Trophoblast cell (in vitro differentiated cells and primary cell): ENCODE measurements around the gene BROX.
"Not testable (repeated sequence)": the region's sequence is repeated elsewhere in the genome, so short reads cannot be mapped to it uniquely, and the experiment has no call there.

ENCODE experiments used
- DNase-seq, 2 donors: peaks; one replicate each; pipeline ENCODE4 v3.0.0-alpha.2; 2016
- H2AFZ ChIP-seq: 2 replicates; pipeline ENCODE4 v1.6.1; 2013; ENCODE audit warnings: low read length, moderate library complexity, mild to moderate bottlenecking; ENCODE audit not compliant: insufficient read depth, poor library complexity
- H2AK5ac ChIP-seq: 2 replicates; pipeline ENCODE4 v1.6.1; 2013; ENCODE audit warnings: mild to moderate bottlenecking, low read length
- H2BK120ac ChIP-seq: 2 replicates; pipeline ENCODE4 v1.6.1; 2013; ENCODE audit warnings: low read length, mild to moderate bottlenecking, moderate library complexity; ENCODE audit not compliant: insufficient read depth, poor library complexity
- H2BK12ac ChIP-seq: 2 replicates; pipeline ENCODE4 v1.6.1; 2013; ENCODE audit warnings: mild to moderate bottlenecking, low read length, moderate library complexity
- H2BK5ac ChIP-seq: 2 replicates; pipeline ENCODE4 v1.6.1; 2013; ENCODE audit warnings: low read length, low read depth, moderate library complexity, mild to moderate bottlenecking; ENCODE audit not compliant: poor library complexity
- H3K14ac ChIP-seq: 2 replicates; pipeline ENCODE4 v1.6.1; 2013; ENCODE audit warnings: mild to moderate bottlenecking, low read length
- H3K18ac ChIP-seq: 2 replicates; pipeline ENCODE4 v1.6.1; 2013; ENCODE audit warnings: mild to moderate bottlenecking, low read length
- H3K23ac ChIP-seq: 2 replicates; pipeline ENCODE4 v1.6.1; 2013; ENCODE audit warnings: low read length
- H3K27ac ChIP-seq: 2 replicates; pipeline ENCODE4 v1.5.1; 2013; ENCODE audit warnings: low read depth, mild to moderate bottlenecking, inconsistent platforms, low read length, moderate library complexity
- H3K27me3 ChIP-seq: 2 replicates; pipeline ENCODE4 v1.6.1; 2013; ENCODE audit warnings: inconsistent platforms, mild to moderate bottlenecking, low read length, moderate library complexity; ENCODE audit not compliant: insufficient read depth
- H3K36me3 ChIP-seq, 2 experiments: 1 replicate in 1 of 2; 2 replicates in 1 of 2; pipeline ENCODE4 v1.6.1; 2013; ENCODE audit warnings: low read length in 2 of 2, mild to moderate bottlenecking in 2 of 2, moderate library complexity in 1 of 2; ENCODE audit not compliant: insufficient read depth in 2 of 2, control insufficient read depth in 1 of 2
- H3K4ac ChIP-seq: 2 replicates; pipeline ENCODE4 v1.6.1; 2013; ENCODE audit warnings: low read depth, mild to moderate bottlenecking, low read length, moderate library complexity
- H3K4me1 ChIP-seq, 2 experiments: 1 replicate in 1 of 2; 2 replicates in 1 of 2; pipeline ENCODE4 v1.6.1; 2013; ENCODE audit warnings: low read length in 2 of 2, mild to moderate bottlenecking in 2 of 2, moderate library complexity in 1 of 2; ENCODE audit not compliant: insufficient read depth in 2 of 2, control insufficient read depth in 1 of 2
- H3K4me2 ChIP-seq: 2 replicates; pipeline ENCODE4 v1.6.1; 2013; ENCODE audit warnings: inconsistent platforms, mild to moderate bottlenecking, low read length, moderate library complexity
- H3K4me3 ChIP-seq: 2 replicates; pipeline ENCODE4 v1.5.1; 2013; ENCODE audit warnings: mild to moderate bottlenecking, low read depth, low read length, inconsistent platforms
- H3K79me1 ChIP-seq: one replicate; pipeline ENCODE4 v1.6.1; 2013; ENCODE audit warnings: low read length
- H3K79me2 ChIP-seq: 2 replicates; pipeline ENCODE4 v1.6.1; 2013; ENCODE audit warnings: low read length, mild to moderate bottlenecking; ENCODE audit not compliant: control insufficient read depth, insufficient read depth, poor library complexity
- H3K9ac ChIP-seq: 2 replicates; pipeline ENCODE4 v1.6.1; 2013; ENCODE audit warnings: mild to moderate bottlenecking, low read length
- H3K9me3 ChIP-seq: 2 replicates; pipeline ENCODE4 v1.6.1; 2013; ENCODE audit warnings: low read depth, mild to moderate bottlenecking, control low read depth, inconsistent platforms, low read length; ENCODE audit not compliant: insufficient read depth
- H4K12ac ChIP-seq: 2 replicates; pipeline ENCODE4 v1.6.1; 2013; ENCODE audit warnings: low read depth, mild to moderate bottlenecking, low read length, moderate library complexity
- H4K8ac ChIP-seq: 2 replicates; pipeline ENCODE4 v1.6.1; 2013; ENCODE audit warnings: low read depth, mild to moderate bottlenecking, low read length, moderate library complexity
- H4K91ac ChIP-seq: one replicate; pipeline ENCODE4 v1.6.1; 2013; ENCODE audit warnings: low read depth, mild to moderate bottlenecking, low read length, moderate library complexity
- WGBS: extraction: QIAGEN DNeasy Blood & Tissue Kit; methylation state at CpG from one replicate; pipeline ENCODE4 v1.1.7; 2013; ENCODE audit warnings: missing lambda C conversion rate; ENCODE audit not compliant: insufficient read length, insufficient coverage; ENCODE audit errors: extremely low coverage; 5-methylcytosine and 5-hydroxymethylcytosine counted together

BROX gene

DNA sequence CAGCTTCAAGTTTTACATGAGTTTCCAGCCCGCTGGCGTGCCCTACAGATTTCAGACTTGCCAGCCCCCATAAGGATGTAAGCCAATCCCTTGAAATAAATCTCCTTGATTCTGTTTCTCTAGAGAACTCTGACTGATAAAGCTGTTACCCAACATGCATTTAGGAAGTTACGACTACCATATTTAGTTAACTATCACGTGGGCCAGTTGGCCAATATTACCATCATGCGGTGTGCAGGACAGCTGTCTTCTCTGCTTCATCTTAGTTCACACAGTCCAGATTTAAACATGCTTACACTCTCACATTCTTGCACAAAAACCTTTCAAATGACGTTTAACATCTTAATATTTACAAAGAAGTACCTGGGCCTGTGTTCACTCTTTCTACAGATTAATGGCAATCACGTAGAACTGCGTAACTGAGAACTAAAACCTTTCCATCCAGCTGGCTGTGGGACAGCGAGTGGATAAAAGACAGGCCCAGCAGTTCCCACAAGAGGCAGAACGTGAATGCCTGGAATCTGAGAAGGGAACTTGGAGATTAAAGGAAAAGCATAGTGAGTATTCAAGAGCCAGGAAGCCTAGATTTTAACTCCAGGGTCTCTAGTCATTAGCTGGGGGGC lies 45.4 kb downstream of the BROX start:
- no peak overlapping the region for H2BK5ac ChIP-seq

DNA sequence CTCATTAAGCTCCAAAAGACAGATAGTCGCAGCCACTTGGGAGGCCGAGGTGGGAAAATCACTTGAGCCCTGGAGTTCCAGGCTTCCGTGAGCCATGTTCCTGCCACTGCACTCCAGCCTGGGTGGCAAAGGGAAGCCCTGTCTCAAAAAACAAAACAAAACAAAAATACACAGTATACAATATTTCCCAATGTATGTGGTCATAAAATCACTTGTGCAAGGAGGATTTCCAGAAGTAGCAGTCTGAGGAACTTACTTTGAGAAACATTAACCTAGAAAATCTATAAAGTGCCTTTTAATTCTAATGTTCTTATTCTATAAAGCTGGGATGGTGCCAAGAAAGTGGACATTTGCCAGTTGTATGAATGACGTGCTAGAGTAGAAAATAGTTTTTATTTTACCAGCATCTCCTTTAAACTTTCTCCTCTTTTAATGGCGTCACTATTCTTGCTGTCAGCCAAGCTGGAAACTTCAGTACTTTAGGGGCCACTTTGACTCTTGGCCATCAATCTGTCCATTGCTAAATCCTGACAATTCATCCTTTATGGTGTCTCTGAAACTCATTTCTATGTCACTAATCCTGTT lies 47.2 kb downstream of the BROX start:
- no peaks in the 10 kb centered on the region for H3K79me2 ChIP-seq
- no peak overlapping the region for H3K4ac ChIP-seq
- no peak overlapping the region for H4K91ac ChIP-seq
- no peak overlapping the region for H3K9ac ChIP-seq
- no peak for DNase-seq
- H3K23ac ChIP-seq: no peak overlapping the region
- no peak overlapping the region for H2BK5ac ChIP-seq
- no peaks in the 10 kb centered on the region for H3K79me1 ChIP-seq
- no peak overlapping the region for H2AFZ ChIP-seq
- H3K14ac ChIP-seq: no peak overlapping the region
- no peak overlapping the region for H3K18ac ChIP-seq
- no peak overlapping the region for H3K4me2 ChIP-seq
- no peak overlapping the region for H2BK120ac ChIP-seq
- no peaks in the 10 kb centered on the region for H3K27me3 ChIP-seq
- H3K4me3 ChIP-seq: no peak overlapping the region
- no peak overlapping the region for H2BK12ac ChIP-seq
- no peak overlapping the region for H4K12ac ChIP-seq
- WGBS: no CpG with 5 or more reads among the region's 5 CpGs
- H3K9me3 ChIP-seq: no peaks in the 10 kb centered on the region
- H3K36me3 ChIP-seq: no peaks in the 10 kb centered on the region
- no peak overlapping the region for H2AK5ac ChIP-seq
- no peak overlapping the region for H3K27ac ChIP-seq
- H4K8ac ChIP-seq: no peak overlapping the region
- H3K4me1 ChIP-seq: no peaks in the 10 kb centered on the region

More for the DNA sequence above, 45.4 kb downstream of the BROX start:
- no peaks in the 10 kb centered on the region for H3K36me3 ChIP-seq
- no peak overlapping the region for H3K14ac ChIP-seq
- H4K91ac ChIP-seq: no peak overlapping the region
- no peak overlapping the region for H2AFZ ChIP-seq
- no peaks in the 10 kb centered on the region for H3K79me1 ChIP-seq
- H3K23ac ChIP-seq: no peak overlapping the region
- no peak overlapping the region for H4K12ac ChIP-seq
- no peak overlapping the region for H2BK120ac ChIP-seq
- no peaks in the 10 kb centered on the region for H3K27me3 ChIP-seq
- H3K4me1 ChIP-seq: no peaks in the 10 kb centered on the region
- no peak overlapping the region for H3K9ac ChIP-seq
- H3K27ac ChIP-seq: no peak overlapping the region
- no CpG with 5 or more reads among the region's 10 CpGs for WGBS
- no peak overlapping the region for H3K18ac ChIP-seq
- DNase-seq: no peak
- no peak overlapping the region for H2AK5ac ChIP-seq
- H3K9me3 ChIP-seq: no peaks in the 10 kb centered on the region
- H2BK12ac ChIP-seq: no peak overlapping the region
- H3K79me2 ChIP-seq: no peaks in the 10 kb centered on the region
- H3K4me3 ChIP-seq: no peak overlapping the region
- no peak overlapping the region for H4K8ac ChIP-seq
- no peak overlapping the region for H3K4ac ChIP-seq
- no peak overlapping the region for H3K4me2 ChIP-seq

DNA sequence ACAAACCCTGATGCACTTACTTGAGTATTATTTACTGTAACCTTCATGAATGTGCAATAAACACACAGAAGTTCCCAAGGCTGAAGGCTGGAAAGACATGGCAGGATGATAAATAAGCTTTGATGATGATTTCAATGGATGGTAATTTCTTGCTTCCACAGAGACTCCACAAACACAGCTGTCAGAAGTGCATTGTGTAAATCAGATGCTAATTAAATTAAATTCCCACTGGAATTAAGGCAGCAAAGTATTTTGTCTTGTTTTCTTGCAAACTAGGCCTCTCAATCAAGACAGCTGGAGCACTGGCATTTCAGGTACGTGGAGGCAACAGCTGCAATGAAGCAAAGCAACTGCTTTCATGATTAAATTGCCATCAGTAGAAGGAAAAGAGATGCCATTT lies 48.7 kb downstream of the BROX start:
- Histone ChIP-seq H3K4me3 (no peak overlapping the region), H2AFZ (no peak overlapping the region), H3K4me1 (no peaks in the 10 kb centered on the region), H4K8ac (no peak overlapping the region), H3K23ac (no peak overlapping the region), H3K4ac (no peak overlapping the region), H2BK120ac (no peak overlapping the region), H3K18ac (no peak overlapping the region), H3K36me3 (no peaks in the 10 kb centered on the region), H3K27ac (no peak overlapping the region), H4K91ac (no peak overlapping the region), H3K9me3 (no peaks in the 10 kb centered on the region), H4K12ac (no peak overlapping the region), H3K79me2 (no peaks in the 10 kb centered on the region), H3K79me1 (no peaks in the 10 kb centered on the region), H2BK5ac (no peak overlapping the region), H2BK12ac (no peak overlapping the region), H2AK5ac (no peak overlapping the region), H3K27me3 (no peaks in the 10 kb centered on the region), H3K9ac (no peak overlapping the region), H3K4me2 (no peak overlapping the region), H3K14ac (no peak overlapping the region)
- DNase-seq: no peak
- WGBS: no CpG with 5 or more reads among the region's 1 CpG

DNA sequence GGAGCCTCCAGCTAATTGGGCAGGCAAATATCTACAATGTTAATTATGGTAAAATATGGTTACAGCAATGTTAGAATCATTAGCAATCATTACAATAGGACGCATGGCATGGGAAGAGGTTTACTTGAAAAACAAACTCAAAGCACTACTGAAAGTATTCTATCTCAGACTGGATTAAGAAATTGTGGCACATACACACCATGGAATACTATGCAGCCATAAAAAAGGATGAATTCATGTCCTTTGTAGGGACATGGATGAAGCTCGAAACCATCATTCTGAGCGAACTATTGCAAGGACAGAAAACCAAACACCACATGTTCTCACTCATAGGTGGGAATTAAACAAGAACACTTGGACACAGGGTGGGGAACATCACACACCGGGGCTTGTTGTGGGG lies 49.8 kb downstream of the BROX start:
- H3K23ac ChIP-seq, H2AK5ac ChIP-seq, DNase-seq, H2BK120ac ChIP-seq, H3K18ac ChIP-seq, H3K4ac ChIP-seq, H3K4me3 ChIP-seq, H3K27me3 ChIP-seq, H3K4me1 ChIP-seq, H3K9me3 ChIP-seq, H4K12ac ChIP-seq, H3K36me3 ChIP-seq, H2BK5ac ChIP-seq, H3K79me1 ChIP-seq, H3K14ac ChIP-seq, H3K27ac ChIP-seq, H2AFZ ChIP-seq, H2BK12ac ChIP-seq, H3K4me2 ChIP-seq, H3K79me2 ChIP-seq, H4K8ac ChIP-seq, H3K9ac ChIP-seq, H4K91ac ChIP-seq: not testable (repeated sequence)
- WGBS: no CpG with 5 or more reads among the region's 4 CpGs
